Activated CD8-positive, alpha-beta memory T cell treated with anti-CD3 and anti-CD28 coated beads for 1 hour (primary cell): Measurements from ENCODE around the gene MLLT3.

Source experiments
- DNase-seq, 2 donors: peaks; one replicate each; pipeline ENCODE4 v3.0.0-alpha.2; 2020; ENCODE audit warnings: low read depth in 1 of 2; ENCODE audit errors: extremely low read depth in 1 of 2

Gene MLLT3

GRCh38 chr9:20356403-20357036, 265.8 kb downstream of the MLLT3 start:
- DNase-seq = peak; percentile 5 to 6

GRCh38 chr9:20355022-20355421, 267.3 kb downstream of the MLLT3 start:
- DNase-seq = no peak

DNA sequence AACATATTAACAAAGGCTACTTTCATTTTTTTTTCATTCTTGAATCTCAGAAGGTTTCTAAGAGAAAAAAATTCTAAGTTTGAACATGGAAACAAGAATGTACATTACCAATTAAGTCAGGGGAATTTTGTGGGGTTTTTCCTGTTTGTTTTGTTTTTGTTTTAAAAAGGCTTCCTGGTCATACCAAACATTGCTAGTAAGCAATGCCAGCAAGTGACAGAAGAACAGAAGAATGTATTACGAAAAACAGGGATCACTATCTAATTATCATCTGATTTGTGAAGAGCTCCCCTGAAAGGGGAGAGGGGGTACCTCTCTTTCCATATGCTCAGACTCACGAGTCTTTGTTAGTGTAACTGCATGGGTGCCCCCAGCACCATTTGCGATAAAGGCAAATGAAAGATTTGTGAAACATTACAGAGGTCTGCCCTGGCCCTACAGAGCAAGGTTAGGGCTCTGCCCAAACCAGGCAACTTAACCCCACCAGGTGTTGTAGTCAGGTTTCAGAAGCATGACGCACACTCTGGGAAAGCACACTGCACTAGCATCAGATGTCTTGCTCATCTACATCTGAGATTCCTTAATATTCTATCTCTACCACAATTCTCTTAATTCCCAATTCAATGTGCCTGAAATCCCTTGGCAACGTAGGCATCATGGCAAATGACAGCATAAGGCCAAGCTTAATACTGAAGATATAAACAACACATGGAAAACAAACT, 268.2 kb downstream of the MLLT3 start:
- no peak for DNase-seq

- DNase-seq = no peak
Observed at GRCh38 chr9:20353524-20353923, 268.8 kb downstream of the MLLT3 start.

- DNase-seq = no peak
Observed at GRCh38 chr9:20352591-20352990, 269.7 kb downstream of the MLLT3 start.

- no peak for DNase-seq
Observed at GRCh38 chr9:20351715-20352114, 270.6 kb downstream of the MLLT3 start.

DNA sequence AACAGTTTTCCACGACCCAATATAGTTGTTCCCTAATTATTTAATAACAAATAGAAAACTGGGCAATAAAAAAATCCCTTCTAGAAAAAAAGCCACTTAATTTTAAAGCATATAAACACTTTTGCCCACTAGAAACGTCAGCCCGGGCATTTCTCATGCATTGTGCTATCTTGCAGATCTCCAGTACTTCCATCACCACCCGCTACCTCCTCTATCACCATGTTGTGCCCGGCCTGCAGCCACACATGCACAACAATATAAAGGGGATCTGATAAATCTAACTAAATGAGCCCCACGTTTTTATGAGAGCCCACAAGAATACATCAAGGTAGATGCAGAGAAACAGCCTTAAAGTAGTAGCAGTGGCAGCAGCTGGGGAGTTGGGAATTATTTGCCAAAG, 272.7 kb downstream of the MLLT3 start:
- DNase-seq = no peak

GRCh38 chr9:20343325-20343724, 279.0 kb downstream of the MLLT3 start:
- DNase-seq = no peak

GRCh38 chr9:20340511-20340861, 281.8 kb downstream of the MLLT3 start:
- DNase-seq = no peak

DNA sequence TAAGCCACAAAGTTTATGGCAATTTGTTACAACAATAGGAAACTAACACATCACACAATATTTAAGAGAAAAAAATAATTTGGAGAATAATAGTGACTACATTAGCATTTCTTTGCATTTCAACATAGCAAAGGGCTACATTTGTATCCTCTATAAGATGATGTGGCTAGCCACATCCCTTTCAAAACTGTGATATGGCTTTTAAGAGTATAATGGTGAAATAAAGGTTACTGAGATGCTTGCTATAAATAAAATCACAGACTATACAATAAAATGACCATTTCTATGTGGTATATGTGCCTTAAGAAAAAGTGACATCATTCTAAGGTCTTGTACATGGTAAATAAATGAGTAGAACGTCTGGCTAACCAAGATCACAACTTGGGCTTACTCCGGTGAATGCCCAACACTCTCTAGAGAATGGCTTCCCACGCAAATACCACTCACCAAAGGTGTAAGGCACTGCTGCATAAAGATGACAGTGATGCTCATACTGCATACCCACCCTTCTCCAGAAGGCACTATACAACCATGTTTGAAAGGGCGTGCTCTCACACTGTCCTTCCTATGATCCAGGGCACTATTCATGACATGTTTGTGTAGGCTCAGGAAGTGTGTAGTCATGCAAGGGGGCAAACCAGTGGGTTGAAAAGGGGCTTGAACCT, 286.5 kb downstream of the MLLT3 start:
- no peak for DNase-seq

DNA sequence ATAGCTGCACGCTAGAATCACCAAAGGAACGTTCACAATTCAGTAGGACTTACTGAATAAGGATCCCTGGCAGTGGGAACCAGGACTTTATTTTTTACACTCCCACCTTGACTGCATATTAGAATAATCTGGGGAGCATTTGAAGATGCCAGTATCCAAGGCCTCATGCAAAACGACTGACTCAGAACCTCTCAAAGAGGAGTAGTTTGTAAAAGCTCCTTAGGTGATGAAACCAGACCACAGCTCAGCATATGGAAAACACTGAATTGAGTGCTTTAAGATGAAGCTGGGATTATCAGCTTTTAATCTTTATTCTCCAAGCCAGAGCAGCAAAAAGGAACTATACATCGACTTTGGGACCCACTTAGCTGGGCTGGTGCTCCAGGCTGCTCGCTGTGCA, 288.3 kb downstream of the MLLT3 start:
- DNase-seq = no peak

DNA sequence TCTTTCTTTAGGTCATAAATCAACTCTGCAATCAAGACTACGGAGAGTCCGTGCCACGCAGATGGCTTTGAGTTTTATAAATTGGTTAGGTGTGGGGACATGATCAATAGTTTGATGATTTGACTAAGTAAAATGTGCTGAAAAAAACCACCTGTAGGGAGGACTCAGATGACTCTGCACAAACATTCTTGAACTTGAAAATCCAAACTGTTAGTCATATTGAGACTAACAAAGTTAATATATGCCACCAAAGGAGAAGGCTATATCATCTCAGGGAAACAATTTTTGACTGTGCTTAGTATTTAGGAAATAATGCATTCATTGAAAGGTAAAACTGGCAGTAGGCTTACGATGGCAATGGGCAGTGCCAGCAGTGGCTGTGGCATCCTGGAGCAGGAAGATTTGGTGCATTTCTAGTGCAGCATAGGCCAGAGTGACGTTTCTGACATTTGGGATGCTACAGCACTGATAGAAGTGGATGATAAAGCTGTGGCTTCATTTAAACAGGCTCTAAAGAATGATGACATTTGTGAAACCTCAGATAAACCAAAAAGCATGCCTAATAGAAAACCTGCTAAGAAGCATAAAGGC, 291.1 kb downstream of the MLLT3 start:
- no peak for DNase-seq

DNA sequence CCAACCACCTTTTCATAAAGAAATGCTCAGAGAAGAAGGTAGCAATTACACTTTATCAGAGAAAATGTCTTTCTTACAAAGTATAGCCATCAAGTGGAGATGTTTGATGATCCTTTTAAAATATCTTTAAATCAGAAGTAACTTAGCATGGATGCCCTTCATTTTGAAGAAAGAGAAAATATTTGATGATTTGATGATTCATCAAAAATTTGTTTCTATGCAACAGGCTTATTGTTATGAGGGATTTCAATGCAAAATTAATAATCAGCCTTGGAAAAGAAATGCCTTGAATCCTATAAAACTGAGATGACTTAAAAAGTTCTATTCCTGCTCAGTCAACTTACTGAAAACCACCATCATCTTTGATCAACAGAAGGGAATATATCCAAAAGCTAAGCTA, 291.6 kb downstream of the MLLT3 start:
- DNase-seq = no peak

GRCh38 chr9:20326516-20326915, 295.8 kb downstream of the MLLT3 start:
- no peak for DNase-seq

DNA sequence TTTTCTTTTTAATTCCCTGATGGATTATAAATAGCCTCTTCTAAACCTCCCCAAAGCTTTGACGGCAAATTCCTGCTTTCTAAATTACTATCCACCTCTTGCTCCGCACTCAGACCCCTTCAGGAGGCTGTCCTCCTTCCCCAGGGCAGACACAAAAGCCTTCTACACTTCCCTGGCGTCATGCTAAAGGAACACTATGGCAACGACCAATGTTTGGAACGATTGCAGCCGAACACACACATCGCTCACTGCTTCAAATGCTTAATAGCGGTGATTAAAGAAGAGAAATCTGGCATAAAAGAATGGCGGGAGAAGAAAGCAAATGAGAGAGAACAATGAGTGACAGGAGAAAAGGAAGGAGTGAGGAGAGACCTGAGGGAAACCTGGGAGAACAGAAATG, 297.3 kb downstream of the MLLT3 start:
- no peak for DNase-seq

DNA sequence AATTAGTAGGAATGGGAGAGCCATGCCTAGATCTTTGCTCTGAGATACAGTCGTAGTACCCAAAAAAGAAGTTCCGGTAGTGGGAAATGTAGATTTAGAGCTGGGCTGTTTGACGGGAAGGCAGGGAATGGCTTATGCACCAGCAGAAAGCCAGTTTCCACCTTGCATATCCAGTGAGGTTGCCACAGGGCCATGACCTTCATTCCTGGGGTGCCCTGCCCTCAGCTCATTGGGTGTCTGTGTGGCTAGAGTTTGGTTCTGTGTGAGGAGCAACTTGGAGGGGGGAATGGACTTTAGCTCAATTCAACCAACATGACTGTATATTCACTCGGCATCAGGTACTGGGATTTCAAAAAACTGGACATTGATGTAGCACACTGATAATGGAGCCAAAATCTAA, 300.1 kb downstream of the MLLT3 start:
- no peak for DNase-seq

DNA sequence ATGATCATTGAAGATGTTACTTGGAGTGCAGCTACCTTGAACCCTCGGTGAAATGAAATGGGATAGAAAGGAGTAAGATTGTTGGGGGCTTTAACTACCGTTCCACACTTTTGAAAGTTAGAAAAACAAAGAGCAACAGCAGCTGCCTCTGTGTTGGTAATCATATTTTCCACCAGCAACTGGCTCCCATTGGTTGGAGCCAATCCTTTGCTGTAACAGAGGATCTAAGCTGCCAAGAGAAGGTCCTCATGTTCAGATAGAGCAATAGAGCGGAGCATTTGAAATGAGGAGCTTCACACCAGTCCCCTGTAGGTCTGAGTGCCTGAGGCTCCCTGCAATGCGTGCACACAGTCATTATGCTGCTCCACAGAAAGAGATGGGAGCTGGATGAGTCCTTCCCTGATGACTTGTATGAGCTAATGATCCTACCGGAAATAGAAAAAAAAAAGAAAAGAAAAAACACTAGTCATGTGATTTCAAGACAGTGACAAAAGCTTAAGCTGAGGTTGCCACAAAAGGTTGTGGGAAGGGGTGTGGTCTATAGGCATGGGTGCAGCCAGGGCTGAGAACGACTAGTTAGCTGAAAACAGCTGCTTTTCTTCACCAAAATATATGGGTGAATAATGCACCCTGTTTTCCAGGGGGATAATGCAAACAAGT, 300.7 kb downstream of the MLLT3 start:
- DNase-seq = no peak

DNA sequence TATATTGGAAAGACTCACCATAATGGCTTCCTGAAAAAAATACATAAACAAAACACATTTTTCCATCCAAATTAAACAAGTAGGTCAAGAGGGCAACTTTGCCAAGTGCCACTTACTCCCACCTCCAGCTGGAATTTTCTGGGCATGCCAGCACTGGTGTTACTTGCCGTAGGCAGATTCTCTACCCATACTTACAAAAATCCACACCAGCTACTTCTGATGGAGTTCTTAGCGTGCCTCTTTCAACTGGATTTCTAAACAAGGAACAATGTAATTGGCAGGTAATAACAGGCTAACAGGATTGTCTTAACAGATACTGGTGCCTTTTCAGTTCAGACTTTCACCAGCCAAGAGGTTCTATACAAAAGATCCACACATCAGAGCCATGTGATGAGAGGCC, 301.4 kb downstream of the MLLT3 start:
- no peak for DNase-seq

DNA sequence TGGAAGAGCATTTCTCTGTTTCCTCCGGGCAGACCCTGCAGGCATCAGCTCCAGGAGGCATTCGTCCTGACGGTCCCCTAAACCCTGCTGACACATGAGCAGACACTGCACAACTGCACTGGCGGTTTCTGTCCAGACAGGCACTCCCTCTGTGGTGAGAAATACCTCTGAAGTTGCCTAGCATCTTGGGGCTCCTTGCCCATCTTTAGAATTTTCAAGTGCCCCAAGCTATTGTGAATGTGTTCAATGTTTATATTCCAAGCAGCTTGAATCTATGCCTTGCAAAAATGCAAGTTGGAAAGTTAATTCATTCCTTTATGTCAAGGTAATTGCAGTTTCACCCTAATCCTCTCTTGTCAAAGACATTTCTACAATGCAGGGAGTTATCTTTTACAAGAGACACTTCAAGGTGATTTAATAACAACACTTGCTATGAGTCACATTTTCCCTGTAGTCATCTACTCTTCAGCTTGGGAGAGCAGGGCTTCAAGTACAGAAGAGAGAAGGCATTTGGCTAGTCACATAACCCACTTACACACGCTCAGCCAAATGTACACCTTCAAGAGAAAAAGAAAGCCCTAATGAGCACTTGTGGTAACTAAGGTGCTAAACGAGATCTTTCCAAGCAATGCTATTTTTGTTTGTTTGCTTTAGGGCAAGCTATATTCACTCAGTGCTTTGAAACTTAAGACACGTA, 302.5 kb downstream of the MLLT3 start:
- DNase-seq = no peak

DNA sequence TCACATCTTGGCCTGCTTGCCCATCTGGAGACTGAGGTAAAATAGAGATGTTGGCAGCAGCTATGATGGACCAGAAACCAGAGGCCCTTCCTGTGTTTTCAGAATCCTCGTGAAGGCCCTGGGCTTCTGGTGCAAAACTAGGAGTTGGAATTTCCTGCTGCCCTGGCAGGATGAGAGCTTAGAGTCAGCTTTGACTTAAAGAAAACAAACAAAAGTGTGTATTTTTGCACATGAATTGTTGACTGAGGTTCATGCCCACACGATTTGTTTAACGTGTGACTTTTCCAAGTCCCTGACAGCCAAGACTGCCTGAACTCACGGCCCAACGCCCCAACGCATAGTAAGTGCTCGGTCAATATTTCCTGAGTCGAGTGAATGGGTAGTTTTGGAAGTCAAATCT, 303.1 kb downstream of the MLLT3 start:
- no peak for DNase-seq

DNA sequence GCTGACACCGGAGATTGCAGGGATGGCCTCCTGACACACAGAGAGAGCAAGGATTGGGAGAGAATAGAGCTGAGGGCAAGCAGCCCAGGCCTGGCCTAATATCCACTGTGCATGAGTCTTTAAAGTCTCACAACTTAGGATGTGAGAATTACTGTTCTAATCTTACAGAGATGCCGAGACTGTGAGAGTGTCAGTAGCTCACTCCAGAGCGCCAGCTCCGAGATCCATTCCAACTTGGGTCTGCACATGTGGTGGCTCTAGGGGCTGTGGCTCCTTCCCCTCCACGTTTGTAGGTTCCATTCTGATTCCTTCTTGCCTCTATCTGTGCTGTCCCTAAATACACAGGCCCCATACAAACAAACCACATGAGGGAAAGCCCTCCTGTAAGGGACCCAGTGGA, 304.6 kb downstream of the MLLT3 start:
- no peak for DNase-seq
